GM23338 (cell line): ENCODE data around the gene NPAS3. TPM values are rescaled to one million over a fixed set of nuclear protein-coding genes. Genes with fewer than 3 reads are reported as not detected.

Source experiments
- ATAC-seq: fragments of 200-7000 bp; cut with Tn5 transposase; 3 replicates; pipeline ENCODE4 v1.9.1; 2020
- DNase-seq: peaks from one replicate; pipeline ENCODE4 v3.0.0-alpha.2; 2015; ENCODE audit warnings: low spot score
- H2AFZ ChIP-seq: fragments of 200-600 bp; sonication (generic); 2 replicates; pipeline ENCODE4 v1.8.0; 2016; ENCODE audit warnings: antibody characterized with exemption, mild to moderate bottlenecking, moderate library complexity
- H3F3A ChIP-seq: fragments of 200-600 bp; sonication (generic); replicated peaks from 2 replicates; pipeline ENCODE4 v1.8.0; 2017; ENCODE audit warnings: antibody characterized with exemption, mixed run types, low read depth
- H3K27ac ChIP-seq: fragments of 200-600 bp; sonication (generic); 2 replicates; pipeline ENCODE4 v1.6.1; 2016; ENCODE audit warnings: low read depth
- H3K27me3 ChIP-seq: fragments of 200-600 bp; sonication (generic); 2 replicates; pipeline ENCODE4 v1.8.0; 2016; ENCODE audit warnings: mild to moderate bottlenecking, mixed run types, moderate library complexity; ENCODE audit not compliant: insufficient read depth
- H3K36me3 ChIP-seq: fragments of 200-600 bp; sonication (generic); 2 replicates; pipeline ENCODE4 v1.8.0; 2016; ENCODE audit warnings: mild to moderate bottlenecking; ENCODE audit not compliant: insufficient read depth
- H3K4me1 ChIP-seq: fragments of 200-600 bp; sonication (generic); 2 replicates; pipeline ENCODE4 v1.8.0; 2016; ENCODE audit warnings: mild to moderate bottlenecking, moderate library complexity; ENCODE audit not compliant: insufficient read depth
- H3K4me2 ChIP-seq: fragments of 200-600 bp; sonication (generic); 2 replicates; pipeline ENCODE4 v1.7.1; 2017; ENCODE audit warnings: mixed run types
- H3K4me3 ChIP-seq: fragments of 200-600 bp; sonication (generic); 2 replicates; pipeline ENCODE4 v1.6.1; 2016; ENCODE audit warnings: mixed run types
- H3K79me2 ChIP-seq: fragments of 200-600 bp; sonication (generic); replicated peaks from 2 replicates; pipeline ENCODE4 v1.8.0; 2017; ENCODE audit warnings: mild to moderate bottlenecking; ENCODE audit not compliant: insufficient read depth
- H3K9me2 ChIP-seq: fragments of 200-600 bp; sonication (generic); 2 replicates; pipeline ENCODE4 v1.8.0; 2017; ENCODE audit not compliant: insufficient read depth
- H4K20me1 ChIP-seq: fragments of 200-600 bp; sonication (generic); replicated peaks from 2 replicates; pipeline ENCODE4 v1.8.0; 2017; ENCODE audit warnings: mild to moderate bottlenecking; ENCODE audit not compliant: insufficient read depth
- H3K27ac Mint-ChIP-seq: 2 replicates; pipeline ENCODE4 v1.8.0; 2020; ENCODE audit warnings: inconsistent platforms, mild to moderate bottlenecking, moderate library complexity, mixed read lengths
- H3K27me3 Mint-ChIP-seq: 3 replicates; pipeline ENCODE4 v1.8.0; 2022; ENCODE audit warnings: low read depth, mild to moderate bottlenecking, moderate library complexity, mixed read lengths, inconsistent platforms; ENCODE audit not compliant: insufficient read depth, poor library complexity
- H3K36me3 Mint-ChIP-seq: 3 replicates; pipeline ENCODE4 v1.8.0; 2021; ENCODE audit warnings: low read depth, mild to moderate bottlenecking, inconsistent platforms, moderate library complexity, mixed read lengths
- H3K4me1 Mint-ChIP-seq: 3 replicates; pipeline ENCODE4 v1.8.0; 2020; ENCODE audit warnings: mild to moderate bottlenecking, inconsistent platforms, mixed read lengths
- H3K4me3 Mint-ChIP-seq: 3 replicates; pipeline ENCODE4 v1.8.0; 2021; ENCODE audit warnings: moderate library complexity, mild to moderate bottlenecking, inconsistent platforms, mixed read lengths
- H3K9me3 Mint-ChIP-seq: 3 replicates; pipeline ENCODE4 v1.8.0; 2020; ENCODE audit warnings: moderate library complexity, mild to moderate bottlenecking, inconsistent platforms, mixed read lengths
- CREB1 ChIP-seq: fragments of 250-450 bp; sonication (Bioruptor Pico); IDR thresholded peaks from 2 replicates; pipeline ENCODE4 v1.5.0; 2020; ENCODE audit warnings: low read depth, mild to moderate bottlenecking, moderate library complexity
- CTCF ChIP-seq, 2 experiments: fragments of 200-600 bp in 1 of 2; sonication (generic) in 1 of 2; conservative IDR thresholded peaks; 2 replicates each; pipeline versions ENCODE4 v1.5.1 to v1.6.1; 2016 to 2017; ENCODE audit warnings: antibody characterized with exemption in 2 of 2, low read depth in 2 of 2, mild to moderate bottlenecking in 2 of 2, moderate library complexity in 1 of 2
- ETS1 ChIP-seq: IDR thresholded peaks from 2 replicates; pipeline ENCODE4 v1.6.1; 2016; ENCODE audit warnings: antibody characterized with exemption
- EZH2 ChIP-seq: fragments of 200-600 bp; sonication (generic); IDR thresholded peaks from one replicate; pipeline ENCODE4 v1.8.0; 2017; ENCODE audit warnings: antibody characterized with exemption, mild to moderate bottlenecking, low read depth; ENCODE audit not compliant: unreplicated experiment
- EZH2phosphoT487 ChIP-seq: fragments of 200-600 bp; sonication (generic); IDR thresholded peaks from one replicate; pipeline ENCODE4 v1.8.1; 2018; ENCODE audit warnings: antibody characterized with exemption; ENCODE audit not compliant: unreplicated experiment
- POLR2AphosphoS5 ChIP-seq: IDR thresholded peaks from 2 replicates; pipeline ENCODE4 v1.6.1; 2016; ENCODE audit warnings: antibody characterized with exemption, low read depth
- REST ChIP-seq: IDR thresholded peaks from one replicate; pipeline ENCODE4 v1.6.1; 2018; ENCODE audit warnings: antibody characterized with exemption; ENCODE audit not compliant: unreplicated experiment
- ZNF114 ChIP-seq: fragments of 250-450 bp; sonication (Bioruptor Pico); IDR thresholded peaks from 2 replicates; pipeline ENCODE4 v1.5.0; 2020; ENCODE audit warnings: mild to moderate bottlenecking, moderate library complexity
- ZNF462 ChIP-seq: fragments of 250-450 bp; sonication (Bioruptor Pico); IDR thresholded peaks from 2 replicates; pipeline ENCODE4 v1.5.0; 2020; ENCODE audit warnings: mild to moderate bottlenecking, moderate library complexity
- polyA plus RNA-seq: library from polyadenylated mRNA; unstranded; fragments of >200 nt; fragmentation: Nextera tagmentation; extraction: Ambion mirVana; gene quantifications from 2 replicates; pipeline ENCODE4 v1.2.1, GENCODE V29; 2016
- total RNA-seq: library from RNA; depleted of rRNA; stranded (reverse); fragments of >200 nt; shearing (Covaris generic); gene quantifications from 2 replicates; pipeline ENCODE4 v1.2.3, GENCODE V29; 2014

The NPAS3 gene
- total and polyA plus RNA-seq, 2 experiments from 2014 or later: 0.17 to 0.19 TPM

- no peak for TF ChIP-seq CTCF (conservative IDR thresholded peaks at IDR 0.05; ENCODE audit: low read depth in 2 of 2)
- TF ChIP-seq POLR2AphosphoS5: no peak
- no peak for TF ChIP-seq ETS1
- no peak for TF ChIP-seq EZH2phosphoT487
- TF ChIP-seq EZH2: no peak
These were observed 657.8 kb downstream of the NPAS3 start (continued) for GRCh38 chr14:33596211-33597080.

- no peak for ATAC-seq
- Histone ChIP-seq H3K4me2 (peak overlapping the region; percentile 30; the same call in 1 of the 2 replicates), H3K9me2 (no peaks in the 10 kb centered on the region), H3K27ac (no peak overlapping the region), H3F3A (no peaks in the 10 kb centered on the region), H3K4me3 (no peak overlapping the region), H3K79me2 (no peaks in the 10 kb centered on the region), H3K27me3 (no peaks in the 10 kb centered on the region), H4K20me1 (no peaks in the 10 kb centered on the region), H2AFZ (no peak overlapping the region), H3K36me3 (no peaks in the 10 kb centered on the region), H3K4me1 (peaks cover 18% of the 10 kb centered on the region; the same call in 1 of the 2 replicates)
- no peaks in the 10 kb centered on the region for H3K36me3 Mint-ChIP-seq
- H3K9me3 Mint-ChIP-seq: no peaks in the 10 kb centered on the region
- H3K27ac Mint-ChIP-seq: no peak overlapping the region
- no peak for DNase-seq
- H3K27me3 Mint-ChIP-seq: peaks cover 3% of the 10 kb centered on the region
- H3K4me3 Mint-ChIP-seq: no peak overlapping the region
- peaks cover 36% of the 10 kb centered on the region for H3K4me1 Mint-ChIP-seq
- no peak for TF ChIP-seq ZNF462 (CRISPR knock-in tag)
- no peak for TF ChIP-seq ETS1
- no peak for TF ChIP-seq ZNF114 (CRISPR knock-in tag)
- no peak for TF ChIP-seq REST
- TF ChIP-seq CREB1: no peak
These were observed 659.9 kb downstream of the NPAS3 start for GRCh38 chr14:33598582-33598981.
